ENCODE results near the gene SSH2.
"Not testable (repeated sequence)": the region's sequence is repeated elsewhere in the genome, so short reads cannot be mapped to it uniquely, and the experiment has no call there.

The SSH2 gene, protein sequence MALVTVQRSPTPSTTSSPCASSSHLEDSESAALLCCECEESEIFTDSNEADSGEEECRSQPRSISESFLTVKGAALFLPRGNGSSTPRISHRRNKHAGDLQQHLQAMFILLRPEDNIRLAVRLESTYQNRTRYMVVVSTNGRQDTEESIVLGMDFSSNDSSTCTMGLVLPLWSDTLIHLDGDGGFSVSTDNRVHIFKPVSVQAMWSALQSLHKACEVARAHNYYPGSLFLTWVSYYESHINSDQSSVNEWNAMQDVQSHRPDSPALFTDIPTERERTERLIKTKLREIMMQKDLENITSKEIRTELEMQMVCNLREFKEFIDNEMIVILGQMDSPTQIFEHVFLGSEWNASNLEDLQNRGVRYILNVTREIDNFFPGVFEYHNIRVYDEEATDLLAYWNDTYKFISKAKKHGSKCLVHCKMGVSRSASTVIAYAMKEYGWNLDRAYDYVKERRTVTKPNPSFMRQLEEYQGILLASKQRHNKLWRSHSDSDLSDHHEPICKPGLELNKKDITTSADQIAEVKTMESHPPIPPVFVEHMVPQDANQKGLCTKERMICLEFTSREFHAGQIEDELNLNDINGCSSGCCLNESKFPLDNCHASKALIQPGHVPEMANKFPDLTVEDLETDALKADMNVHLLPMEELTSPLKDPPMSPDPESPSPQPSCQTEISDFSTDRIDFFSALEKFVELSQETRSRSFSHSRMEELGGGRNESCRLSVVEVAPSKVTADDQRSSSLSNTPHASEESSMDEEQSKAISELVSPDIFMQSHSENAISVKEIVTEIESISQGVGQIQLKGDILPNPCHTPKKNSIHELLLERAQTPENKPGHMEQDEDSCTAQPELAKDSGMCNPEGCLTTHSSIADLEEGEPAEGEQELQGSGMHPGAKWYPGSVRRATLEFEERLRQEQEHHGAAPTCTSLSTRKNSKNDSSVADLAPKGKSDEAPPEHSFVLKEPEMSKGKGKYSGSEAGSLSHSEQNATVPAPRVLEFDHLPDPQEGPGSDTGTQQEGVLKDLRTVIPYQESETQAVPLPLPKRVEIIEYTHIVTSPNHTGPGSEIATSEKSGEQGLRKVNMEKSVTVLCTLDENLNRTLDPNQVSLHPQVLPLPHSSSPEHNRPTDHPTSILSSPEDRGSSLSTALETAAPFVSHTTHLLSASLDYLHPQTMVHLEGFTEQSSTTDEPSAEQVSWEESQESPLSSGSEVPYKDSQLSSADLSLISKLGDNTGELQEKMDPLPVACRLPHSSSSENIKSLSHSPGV (N-terminal part only)

DNA sequence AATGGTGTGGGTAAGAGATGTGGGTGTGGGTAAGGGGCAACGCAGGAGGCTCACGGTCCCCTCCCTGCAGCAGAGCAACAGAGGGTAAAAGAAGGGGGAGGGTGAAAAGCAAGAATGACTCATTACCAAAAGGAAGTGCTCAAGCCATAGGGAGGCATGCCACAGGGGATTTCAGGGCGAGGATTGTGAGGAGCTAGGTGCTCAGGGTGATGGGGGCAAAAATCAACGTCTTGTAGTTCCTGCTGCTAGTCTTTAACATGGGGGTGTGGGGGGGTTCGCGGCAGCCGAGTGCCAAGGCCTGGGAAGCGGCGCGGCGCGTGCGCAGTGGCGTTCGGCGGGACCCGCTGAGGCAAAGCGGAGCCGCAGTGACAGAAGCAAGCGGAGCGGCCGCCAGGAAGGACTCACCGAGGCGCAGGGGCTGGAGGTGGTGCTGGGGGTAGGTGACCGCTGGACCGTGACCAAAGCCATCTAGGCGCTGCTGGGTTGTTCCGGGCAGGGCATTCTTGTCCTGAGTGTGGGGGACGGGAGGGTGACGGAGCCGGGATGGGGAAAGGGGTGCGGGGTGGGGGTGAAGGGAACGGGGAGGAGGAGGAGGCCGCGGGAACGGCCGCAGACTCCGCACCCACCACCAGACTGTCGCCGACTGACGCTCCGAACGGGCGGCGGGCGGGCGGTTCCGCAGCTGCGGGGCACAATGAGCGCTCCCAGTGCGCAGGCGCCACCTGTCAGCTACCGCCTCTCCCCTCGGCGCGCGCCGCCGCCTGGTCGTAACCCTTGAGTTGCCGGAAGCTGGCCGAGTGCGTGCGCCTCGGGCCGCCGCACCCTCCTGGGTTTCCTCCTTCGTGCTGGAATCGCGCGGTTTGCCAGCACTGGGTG is at the start of gene SSH2:
TSS of gene SSH2 (minus strand) at position 696 of the 876 bp plus-strand sequence. CDS start at position 468, 228 bp downstream.
- DNase-seq (ENCODE audit: low read depth): peak; percentile 83

DNA sequence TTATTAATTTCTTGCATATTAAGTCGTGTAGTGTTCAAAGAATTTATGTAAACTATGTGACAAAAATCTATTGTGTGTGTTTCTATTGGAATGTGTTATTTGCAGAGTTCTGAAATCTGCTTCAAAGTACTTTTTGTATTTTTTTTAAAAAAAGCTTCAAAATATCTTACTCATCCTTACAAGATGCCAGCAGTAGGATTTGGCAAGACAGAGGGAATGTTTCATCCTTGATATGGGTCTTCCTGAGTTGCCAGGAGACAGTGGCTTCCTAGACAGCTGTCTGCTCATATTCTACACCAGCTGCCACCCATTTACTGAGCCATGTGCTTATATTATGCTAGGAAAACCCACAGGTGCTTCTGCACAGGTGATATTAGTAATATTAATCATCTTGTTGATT is 47.8 kb upstream of the SSH2 start:
- DNase-seq (ENCODE audit: low read depth): no peak

DNA sequence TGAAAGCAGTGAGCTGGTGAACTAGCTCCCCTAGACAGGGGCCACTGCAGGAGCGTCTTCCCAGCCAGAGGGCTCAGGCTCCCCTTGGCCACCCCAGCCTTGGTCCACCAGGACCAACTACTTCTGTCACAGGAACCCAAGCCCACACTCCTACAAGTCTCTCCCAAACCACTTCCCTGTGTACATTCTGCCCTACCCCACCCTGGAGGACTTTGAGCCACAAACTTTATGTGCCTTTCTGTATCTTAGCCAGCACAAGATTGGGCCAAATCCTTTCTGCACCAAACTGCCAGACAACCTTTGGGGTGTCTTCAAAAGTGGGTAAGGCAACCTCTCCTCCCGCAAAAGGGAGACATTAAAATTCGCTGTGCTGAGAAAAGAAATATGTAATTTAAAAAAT is 43.0 kb upstream of the SSH2 start:
- no peak for DNase-seq (ENCODE audit: low read depth)

DNA sequence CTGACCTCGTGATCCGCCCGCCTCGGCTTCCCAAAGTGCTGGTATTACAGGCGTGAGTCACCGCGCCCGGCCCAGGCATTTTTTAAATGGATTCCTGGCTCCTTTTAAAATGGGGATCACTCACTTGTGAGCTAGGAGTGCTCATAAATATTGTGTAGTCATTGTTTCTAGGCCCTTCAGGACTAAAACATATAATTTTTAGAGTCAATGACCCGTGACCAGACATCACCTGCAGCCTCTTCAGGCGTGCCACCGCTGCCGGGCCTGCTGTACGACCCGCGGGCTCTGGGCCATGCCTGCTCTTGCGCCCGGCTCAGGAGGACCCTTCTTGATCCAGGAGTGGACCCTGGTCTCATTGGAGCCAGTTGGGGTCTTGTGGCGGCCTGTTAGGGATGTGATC is 42.2 kb upstream of the SSH2 start:
- no peak for DNase-seq (ENCODE audit: low read depth)

DNA sequence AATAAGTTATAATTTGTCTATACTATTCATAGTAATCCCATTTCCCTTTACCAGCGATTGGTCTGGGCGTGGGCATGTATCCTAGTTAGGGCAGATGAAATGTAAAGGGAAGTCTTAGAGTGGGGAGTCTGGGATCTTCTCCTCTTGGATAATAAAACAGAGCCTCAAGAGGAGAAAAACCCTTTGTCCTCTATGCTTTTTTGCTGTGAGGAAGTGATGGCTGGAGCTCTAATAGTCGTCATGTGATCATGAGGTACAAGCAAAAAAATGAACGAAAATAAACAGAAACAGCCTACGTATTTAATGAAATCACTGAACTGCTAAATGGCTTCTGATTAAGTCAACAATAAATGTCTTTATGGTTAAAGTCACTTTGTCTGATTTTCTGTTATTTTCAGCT is 38.2 kb upstream of the SSH2 start:
- DNase-seq (ENCODE audit: low read depth): no peak

DNA sequence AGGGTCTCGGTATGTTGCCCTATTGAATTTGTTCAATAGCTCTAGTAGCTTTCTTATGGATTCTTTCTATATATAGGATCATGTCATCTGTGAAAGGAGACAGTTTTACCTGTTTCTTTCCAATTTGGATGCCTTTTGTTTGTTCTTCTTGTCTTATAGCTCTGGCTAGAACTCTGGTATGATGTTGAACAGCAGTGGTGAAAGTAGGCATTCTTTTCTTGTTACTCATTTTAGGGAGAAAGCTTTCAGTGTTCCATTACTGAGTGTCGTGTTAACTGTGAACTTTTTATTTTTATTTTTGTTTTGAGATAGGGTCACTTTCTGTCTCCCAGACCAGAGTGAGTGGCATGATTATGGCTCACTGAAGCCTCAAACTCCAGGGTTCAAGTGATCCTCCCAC is 32.6 kb upstream of the SSH2 start:
- no peak for DNase-seq (ENCODE audit: low read depth)

DNA sequence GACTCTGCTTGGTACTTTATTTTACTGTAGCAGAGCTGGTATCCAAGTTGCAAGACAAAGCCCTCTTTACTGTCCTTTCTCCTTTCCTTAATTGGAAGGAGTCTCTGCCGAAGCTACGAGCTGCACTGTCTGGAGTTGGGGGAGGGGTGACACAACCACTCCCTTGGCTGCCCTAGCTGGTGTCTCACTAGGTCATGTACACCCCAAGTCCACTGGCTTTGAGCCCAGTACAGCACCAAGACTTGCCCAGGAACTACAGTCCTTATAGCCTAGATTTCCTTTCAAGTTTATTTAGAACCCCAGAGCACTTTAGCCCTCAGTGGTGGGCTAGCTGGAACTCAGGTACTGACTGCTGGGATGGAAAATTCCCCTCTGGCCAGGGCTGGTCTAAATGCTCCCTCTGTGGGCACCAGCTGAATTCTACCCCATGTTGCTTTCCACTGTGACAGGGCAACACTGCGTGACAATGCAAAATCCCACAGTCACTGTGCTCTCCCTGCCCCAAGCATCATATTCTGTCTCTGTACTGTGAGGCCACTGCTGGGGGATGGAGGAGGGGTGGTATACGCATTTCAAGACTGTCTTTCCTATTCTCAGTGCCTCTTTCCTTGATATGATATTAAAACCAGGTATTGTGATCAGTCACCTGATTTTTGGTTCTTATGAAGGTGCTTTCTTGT is 29.8 kb upstream of the SSH2 start:
- no peak for DNase-seq (ENCODE audit: low read depth)

DNA sequence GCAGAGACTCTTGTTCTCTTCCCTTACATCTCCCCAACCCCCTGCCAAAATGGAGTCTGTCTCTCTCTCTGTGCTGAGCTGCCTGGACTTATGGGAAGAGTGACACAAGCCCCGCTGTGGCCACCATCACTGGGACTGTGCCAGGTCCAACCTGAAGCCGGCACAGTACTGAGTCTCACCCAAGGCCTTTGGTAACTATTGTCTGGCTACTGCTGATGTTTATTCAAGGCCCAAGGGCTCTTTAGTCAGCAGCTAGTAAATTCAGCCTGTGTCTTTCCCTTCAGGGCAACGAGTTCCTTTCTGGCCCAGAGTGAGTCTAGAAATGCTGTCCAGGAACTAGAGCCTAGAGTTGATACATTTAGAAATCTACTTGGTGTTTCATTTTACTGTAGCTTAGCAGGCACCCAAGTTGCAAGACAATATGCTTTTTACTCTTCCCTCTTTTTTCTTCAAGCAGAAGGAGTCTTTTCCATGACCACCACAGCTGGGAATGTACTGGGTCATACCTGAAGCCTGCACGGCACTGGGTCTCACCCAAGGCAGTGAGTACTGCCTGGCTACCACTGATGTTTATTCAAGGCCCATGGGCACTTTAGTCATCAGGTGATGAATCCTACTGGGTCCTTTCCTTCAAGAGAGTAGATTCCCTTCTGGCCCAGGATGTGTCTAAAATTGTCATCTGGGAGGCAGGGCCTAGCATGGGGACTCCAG is 29.1 kb upstream of the SSH2 start:
- no peak for DNase-seq (ENCODE audit: low read depth)

DNA sequence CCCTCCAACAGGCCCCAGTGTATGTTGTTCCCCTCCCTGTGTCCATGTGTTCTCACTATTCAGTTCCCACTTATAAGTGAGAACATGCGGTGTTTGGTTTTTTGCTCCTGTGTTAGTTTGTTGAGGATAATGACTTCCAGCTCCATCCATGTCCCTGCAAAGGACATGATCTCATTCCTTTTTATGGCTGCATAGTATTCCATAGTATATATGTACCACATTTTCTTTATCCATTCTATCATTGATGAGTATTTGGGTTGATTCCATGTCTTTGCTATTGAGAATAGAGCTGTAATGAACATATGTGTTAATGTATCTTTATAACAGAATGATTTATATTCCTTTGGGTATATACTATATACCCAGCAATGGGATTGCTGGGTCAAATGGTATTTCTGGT is 27.5 kb upstream of the SSH2 start:
- not testable (repeated sequence) for DNase-seq (ENCODE audit: low read depth)

DNA sequence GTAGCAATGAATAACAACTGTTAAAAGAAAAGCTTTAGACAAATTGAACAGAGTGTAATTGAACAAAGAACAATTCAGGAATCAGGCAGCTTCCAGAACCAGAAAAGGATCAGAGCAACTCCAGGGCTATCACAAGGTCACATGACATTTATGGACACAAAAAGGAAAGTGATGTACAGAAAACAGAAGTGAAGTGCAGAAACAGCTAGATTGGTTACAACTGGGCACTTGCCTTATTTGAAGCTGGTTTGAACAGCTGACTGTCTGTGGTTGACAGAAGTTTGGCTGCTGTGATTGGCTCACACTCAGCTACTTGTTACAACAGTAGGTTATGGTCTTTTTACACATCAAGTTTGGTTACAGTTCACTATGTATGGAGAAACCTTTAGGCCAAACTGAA is 26.2 kb upstream of the SSH2 start:
- no peak for DNase-seq (ENCODE audit: low read depth)

DNA sequence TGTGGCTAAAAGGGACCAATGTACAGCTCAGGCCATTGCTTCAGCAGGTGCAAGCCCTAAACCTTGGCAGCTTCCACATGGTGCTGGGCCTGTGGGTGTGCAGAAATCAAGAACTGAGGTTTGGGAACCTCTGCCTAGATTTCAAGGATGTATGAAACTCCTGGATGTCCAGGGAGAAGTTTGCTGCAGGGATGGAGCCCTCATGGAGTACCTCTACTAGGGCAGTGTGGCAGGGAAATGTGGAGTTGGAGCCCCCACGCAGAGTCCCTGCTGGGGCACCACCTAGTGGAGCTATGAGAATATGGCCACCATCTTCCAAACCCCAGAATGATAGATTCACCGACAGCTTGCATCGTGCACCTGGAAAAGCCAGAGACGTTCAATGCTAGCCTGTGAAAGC is 24.4 kb upstream of the SSH2 start:
- no peak for DNase-seq (ENCODE audit: low read depth)

DNA sequence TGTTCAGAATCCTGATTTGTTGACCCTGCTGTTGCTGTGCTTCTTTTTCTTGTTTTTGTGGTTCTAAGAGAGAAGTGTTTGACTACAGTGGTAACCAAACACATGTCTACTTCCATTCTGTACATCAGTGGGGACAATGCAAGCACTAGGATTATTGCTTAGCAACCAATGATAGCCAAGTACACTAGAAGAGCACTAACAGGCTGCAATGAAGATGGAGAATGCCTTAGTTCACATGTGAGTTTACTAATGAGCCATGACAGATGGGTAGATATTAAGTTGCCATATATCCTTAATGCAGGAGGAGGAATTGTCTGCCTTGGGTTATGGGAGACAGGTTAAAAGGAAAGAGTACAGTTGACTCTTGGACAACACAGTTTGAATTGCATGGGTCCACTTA is 19.7 kb upstream of the SSH2 start:
- DNase-seq (ENCODE audit: low read depth): no peak

DNA sequence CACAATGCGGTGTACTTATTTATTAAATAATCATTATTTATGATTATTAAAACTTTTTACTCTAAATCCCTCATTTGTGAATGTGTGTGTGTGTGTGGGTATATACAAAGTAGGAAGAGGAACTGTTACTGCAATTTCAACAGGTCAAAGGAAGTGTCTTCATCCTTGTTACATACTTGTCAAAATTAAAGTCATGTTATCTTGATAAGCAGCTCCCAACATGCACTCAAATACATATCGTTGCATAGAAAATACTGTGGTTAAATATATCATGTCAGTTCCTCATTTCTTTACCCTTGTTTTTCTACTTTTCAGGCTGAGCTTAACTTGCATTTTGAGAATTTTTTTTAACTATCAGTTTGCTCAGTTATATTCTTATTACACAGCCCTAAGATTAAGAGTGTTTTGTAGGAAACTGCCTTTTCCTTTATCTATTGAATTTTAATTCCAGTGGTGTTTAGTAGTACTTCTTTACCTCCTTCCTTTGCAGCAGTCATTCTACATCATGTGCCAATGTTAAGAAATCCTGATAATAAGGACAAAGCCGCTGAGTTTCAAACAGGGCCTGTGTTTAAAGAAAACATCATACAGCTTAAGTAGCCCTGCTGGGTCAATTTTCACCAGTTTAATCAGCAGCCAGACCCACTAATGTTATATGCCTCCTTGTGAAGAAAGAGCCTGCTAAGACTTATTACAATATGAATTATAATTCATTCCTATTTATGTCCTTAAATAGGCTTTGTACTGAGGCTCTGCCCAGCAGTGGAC is 18.6 kb upstream of the SSH2 start:
- DNase-seq (ENCODE audit: low read depth): no peak

DNA sequence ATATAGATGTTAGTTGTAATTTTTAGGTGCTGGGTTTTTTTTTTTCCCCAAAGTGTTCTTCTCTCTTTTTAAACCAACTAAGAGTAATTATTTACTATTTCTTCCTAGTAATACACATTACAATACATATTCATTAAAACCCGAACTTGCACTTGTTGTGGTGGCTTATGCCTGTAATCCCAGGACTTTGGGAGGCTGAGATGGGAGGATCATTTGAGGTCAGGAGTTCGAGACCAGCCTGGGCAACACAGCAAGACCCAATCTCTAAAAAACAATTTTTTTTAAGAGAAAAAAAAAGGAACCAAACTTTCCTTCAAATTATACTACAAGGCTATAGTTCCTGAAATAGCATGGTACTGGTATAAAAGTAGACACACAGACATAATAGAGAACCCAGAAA is 15.3 kb upstream of the SSH2 start:
- no peak for DNase-seq (ENCODE audit: low read depth)

DNA sequence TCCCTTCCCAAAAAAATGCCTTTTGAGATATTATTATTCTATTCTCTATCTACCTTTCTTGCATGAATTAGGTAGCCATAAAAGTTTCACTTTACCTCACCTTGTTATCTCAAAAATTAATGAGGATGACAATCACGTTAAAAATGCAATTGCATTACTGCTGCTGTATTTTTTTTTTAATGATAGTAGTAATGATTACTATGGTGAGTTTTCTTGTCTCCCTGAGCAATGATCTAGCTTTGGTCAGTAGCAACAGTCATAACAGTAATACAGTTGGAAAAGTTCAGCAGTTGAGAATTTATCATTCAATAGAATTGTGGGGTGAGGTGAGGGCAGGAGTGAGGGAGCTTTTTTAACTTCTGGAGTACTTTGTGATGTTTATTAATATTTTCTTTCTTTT is 11.3 kb upstream of the SSH2 start, which contains the start of gene EFCAB5:
TSS of gene EFCAB5 (plus strand) at position 301 of the 400 bp plus-strand sequence. CDS start 163 bp downstream, outside the sequence.
- no peak for DNase-seq (ENCODE audit: low read depth)

DNA sequence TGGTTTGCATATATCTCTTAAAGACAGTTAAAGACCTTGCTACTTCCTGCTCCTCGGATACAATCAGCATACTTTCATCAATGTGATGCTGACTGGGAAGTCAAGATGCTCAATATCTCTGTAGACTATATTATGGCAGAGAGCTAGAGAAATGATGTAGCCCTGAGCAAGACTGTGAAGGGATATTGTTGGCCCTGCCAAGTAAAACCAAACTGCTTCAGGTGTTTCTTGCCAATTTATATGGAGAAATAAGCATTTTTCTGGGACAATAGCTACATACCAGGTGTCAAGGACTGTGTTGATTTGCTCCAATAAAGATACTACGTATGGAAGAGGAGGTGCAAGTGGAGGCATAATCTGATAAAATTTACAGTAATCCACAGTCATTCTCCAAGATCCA is 6.7 kb upstream of the SSH2 start:
- no peak for DNase-seq (ENCODE audit: low read depth)

DNA sequence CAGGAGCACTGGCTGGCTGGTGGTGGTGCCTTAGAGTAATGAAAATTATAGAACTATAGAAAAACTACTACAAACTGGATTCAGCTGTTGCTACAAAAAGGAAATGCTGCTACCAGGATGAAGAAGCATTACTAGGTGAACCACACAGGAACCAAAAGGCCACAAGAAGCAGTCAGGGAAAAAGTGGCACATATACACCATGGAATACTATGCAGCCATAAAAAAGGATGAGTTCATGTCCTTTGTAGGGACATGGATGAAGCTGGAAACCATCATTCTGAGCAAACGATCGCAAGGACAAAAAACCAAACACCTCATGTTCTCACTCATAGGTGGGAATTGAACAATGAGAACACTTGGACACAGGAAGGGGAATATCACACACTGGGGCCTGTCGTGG is 5.9 kb upstream of the SSH2 start:
- DNase-seq (ENCODE audit: low read depth): not testable (repeated sequence)

DNA sequence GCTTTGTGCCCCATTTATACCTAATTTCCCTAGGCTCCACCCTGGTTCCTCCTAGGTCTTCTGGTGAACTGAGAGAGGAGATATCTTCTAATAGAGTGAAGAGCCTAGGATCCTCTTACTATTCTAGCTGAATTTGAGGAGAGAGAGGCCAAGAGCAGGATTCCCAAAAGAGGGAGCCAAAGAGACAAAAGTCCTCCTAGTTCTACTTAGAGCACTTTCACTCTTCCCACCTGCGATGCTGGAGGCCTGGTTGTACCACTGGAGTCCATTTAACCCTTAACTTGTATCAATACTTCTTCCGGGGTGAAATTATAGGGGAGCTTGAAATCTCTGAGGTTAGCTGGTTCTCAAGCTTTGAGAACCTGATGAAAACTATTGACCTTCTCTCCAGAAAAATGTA is 3.4 kb upstream of the SSH2 start:
- DNase-seq (ENCODE audit: low read depth): no peak

DNA sequence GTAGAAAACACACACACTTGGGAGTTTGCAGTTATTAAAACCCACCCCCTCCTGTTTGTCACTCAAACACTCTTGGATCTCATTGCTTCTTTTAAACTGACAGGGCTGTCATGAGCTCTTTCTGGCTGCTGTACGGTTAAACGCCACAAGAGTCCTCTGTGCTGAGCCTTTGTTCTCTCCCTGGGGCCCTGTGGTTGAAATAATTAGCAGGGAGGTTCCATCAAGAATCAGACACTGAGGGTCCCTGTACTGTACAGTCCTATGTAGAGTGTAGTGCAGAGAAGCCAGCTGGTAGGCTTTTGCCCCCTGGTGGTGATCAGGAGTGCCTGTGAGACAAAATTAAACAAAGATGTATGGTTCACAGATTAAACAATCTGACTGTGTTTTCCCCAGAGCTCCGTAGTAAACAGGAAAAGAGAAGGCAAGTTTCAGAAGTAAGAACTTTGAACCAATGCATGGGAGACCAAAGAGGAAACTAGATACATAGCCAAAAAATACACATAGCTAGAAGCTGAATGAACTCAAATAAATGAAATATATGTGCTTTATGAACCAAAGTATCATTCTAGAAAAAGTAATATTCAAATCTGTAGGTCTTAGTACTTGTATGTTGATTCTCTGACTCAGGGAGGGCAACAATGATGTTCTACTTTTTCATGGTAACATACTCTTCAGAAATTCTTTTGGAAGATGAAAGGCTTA is 1.4 kb upstream of the SSH2 start:
- DNase-seq (ENCODE audit: low read depth): peak; percentile 54

All from stimulated activated CD4-positive, alpha-beta T cell treated with anti-CD3 and anti-CD28 coated beads, Interleukin-2, amount 100 ng/mL, for 4 hours (primary cell).